Measurements from ENCODE around the gene SEMA5A.

Gene SEMA5A, protein sequence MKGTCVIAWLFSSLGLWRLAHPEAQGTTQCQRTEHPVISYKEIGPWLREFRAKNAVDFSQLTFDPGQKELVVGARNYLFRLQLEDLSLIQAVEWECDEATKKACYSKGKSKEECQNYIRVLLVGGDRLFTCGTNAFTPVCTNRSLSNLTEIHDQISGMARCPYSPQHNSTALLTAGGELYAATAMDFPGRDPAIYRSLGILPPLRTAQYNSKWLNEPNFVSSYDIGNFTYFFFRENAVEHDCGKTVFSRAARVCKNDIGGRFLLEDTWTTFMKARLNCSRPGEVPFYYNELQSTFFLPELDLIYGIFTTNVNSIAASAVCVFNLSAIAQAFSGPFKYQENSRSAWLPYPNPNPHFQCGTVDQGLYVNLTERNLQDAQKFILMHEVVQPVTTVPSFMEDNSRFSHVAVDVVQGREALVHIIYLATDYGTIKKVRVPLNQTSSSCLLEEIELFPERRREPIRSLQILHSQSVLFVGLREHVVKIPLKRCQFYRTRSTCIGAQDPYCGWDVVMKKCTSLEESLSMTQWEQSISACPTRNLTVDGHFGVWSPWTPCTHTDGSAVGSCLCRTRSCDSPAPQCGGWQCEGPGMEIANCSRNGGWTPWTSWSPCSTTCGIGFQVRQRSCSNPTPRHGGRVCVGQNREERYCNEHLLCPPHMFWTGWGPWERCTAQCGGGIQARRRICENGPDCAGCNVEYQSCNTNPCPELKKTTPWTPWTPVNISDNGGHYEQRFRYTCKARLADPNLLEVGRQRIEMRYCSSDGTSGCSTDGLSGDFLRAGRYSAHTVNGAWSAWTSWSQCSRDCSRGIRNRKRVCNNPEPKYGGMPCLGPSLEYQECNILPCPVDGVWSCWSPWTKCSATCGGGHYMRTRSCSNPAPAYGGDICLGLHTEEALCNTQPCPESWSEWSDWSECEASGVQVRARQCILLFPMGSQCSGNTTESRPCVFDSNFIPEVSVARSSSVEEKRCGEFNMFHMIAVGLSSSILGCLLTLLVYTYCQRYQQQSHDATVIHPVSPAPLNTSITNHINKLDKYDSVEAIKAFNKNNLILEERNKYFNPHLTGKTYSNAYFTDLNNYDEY

GRCh38 chr5:9545992-9546851 lies at the start of gene SEMA5A:
TSS of gene SEMA5A (minus strand) at chr5:9546075. CDS start at chr5:9379946, 166,129 bp downstream.
- peak; percentile 20 for DNase-seq

GRCh38 chr5:9594913-9595312 lies 49.0 kb upstream of the SEMA5A start:
- no peak for DNase-seq

GRCh38 chr5:9589049-9589835 lies 43.4 kb upstream of the SEMA5A start:
- DNase-seq, result no peak

- DNase-seq, result no peak
Measured at GRCh38 chr5:9588254-9588653, 42.4 kb upstream of the SEMA5A start.

DNA sequence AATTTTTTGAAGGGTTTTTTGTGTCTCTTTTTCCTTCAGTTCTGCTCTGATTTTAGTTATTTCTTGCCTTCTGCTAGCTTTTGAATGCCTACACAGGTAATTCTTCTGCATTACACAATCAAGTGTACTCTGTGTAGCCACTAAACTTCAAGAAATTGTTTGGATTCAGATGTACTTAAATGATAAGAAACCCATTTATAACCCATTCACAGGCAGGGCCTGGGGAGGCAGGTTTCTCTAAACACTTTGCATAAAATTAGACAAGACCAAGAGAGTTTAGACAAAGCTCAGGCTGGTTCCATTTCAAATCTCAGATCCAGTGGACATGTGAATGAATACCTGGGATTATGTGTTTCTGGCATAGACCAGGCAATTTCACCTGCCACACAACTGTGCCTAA lies 41.3 kb upstream of the SEMA5A start:
- DNase-seq, result no peak

- DNase-seq, result no peak
Measured at GRCh38 chr5:9582406-9582805, 36.5 kb upstream of the SEMA5A start.

GRCh38 chr5:9573796-9574195 lies 27.9 kb upstream of the SEMA5A start:
- no peak for DNase-seq

DNA sequence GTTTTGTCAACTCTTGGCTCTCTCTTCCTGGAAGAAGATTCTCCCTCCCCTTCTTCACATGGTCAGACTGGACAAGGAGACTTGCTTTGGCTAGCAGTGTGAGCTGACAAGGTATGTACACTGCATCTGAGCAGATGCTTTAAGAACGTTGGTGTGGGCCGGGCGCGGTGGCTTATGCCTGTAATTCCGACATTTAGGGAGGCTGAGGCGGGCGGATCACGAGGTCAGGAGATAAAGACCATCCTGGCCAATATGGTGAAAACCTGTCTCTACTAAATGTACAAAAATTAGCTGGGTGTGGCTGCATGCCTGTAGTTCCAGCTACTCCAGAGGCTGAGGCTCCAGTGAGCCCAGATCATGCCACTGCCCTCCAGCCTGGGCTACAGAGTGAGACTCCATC lies 26.4 kb upstream of the SEMA5A start:
- DNase-seq, result no peak

DNA sequence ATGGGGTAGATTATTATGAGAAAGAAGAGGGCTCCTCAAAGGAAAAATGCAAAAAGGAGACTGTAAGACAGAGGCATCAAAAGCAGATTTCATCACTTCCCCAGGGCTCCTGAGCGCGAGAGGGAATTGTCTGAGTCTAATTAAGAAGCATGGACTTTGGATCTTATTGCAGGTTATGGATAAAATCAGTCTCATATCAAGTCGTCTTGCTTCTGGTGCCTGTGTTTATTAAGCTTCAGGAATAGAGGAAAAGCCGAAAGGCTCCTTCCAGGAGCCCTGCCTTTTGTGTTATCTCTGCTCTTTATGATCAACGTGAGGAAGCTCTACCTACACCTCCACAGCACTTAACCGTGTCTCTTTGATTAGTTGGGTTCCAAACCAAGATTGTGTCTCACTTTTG lies 25.0 kb upstream of the SEMA5A start:
- DNase-seq, result no peak

DNA sequence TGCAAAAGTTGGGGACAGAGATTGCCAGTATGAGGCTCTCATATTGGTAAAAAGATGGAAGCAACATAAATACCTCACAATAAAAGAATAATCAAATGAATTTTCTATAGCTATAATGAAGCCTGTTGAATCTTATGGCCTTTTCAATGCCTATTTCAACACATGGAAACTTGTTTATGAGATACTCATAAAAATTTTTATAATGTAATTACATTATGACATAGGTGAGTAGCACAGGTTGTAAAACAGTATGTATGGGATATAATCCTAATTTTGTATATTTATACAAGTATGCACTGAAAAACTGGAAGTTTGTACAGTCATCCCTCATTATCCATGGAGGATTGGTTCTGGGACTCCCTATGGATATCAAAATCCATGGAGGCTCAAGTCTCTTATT lies 21.2 kb upstream of the SEMA5A start:
- no peak for DNase-seq

- no peak for DNase-seq
Measured at GRCh38 chr5:9564752-9565151, 18.9 kb upstream of the SEMA5A start.

GRCh38 chr5:9562141-9562540 lies 16.3 kb upstream of the SEMA5A start:
- no peak for DNase-seq

GRCh38 chr5:9559965-9560364 lies 14.1 kb upstream of the SEMA5A start:
- no peak for DNase-seq

DNA sequence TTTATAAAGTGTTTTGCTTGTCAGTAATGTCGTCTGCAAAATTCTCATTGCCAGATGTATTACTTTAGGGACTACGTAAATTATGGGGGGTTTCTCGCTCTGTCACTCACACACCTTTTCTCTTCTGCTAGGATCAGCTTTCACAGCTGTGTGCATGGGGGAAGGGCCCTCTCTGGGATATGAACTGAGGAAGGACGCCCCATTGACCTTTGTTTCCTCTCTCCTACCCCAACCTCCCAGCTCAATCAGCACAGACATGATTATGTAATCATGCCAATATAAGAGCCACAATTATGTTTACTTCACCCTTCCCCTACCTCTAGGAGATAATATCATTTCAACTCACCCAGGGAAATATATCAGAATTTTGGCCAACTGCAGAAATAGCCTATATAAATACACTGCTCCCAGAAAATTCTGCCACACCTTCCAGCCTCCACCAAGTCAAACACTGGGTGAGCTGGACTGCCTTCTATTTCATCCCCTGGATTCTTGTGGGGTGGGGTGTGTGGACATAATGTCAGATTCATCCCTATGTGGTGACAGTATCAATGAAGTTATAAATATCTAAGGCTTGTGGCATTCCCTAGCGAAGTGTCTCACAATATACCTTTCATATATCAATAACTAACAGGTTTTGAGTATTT lies 12.6 kb upstream of the SEMA5A start:
- no peak for DNase-seq

GRCh38 chr5:9557696-9558095 lies 11.8 kb upstream of the SEMA5A start:
- no peak for DNase-seq

DNA sequence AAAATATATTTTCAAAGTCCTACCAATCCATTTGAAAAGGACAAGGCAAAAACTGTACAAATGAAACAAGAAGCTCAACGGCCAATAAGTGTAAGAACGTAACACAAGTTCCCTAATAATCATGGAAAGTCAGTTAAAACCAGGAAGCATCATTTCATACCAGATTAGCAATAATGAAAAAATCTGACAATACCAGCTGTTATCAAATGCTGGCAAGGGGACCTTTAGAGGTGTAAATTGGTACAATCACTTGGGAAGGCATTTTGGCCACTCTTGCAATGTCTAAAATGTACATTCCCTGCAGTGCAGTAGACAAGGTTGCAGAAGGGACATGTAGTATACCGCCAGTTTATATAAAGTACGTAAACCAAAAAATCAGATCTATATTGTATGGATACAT lies 10.1 kb upstream of the SEMA5A start:
- DNase-seq, result no peak

DNA sequence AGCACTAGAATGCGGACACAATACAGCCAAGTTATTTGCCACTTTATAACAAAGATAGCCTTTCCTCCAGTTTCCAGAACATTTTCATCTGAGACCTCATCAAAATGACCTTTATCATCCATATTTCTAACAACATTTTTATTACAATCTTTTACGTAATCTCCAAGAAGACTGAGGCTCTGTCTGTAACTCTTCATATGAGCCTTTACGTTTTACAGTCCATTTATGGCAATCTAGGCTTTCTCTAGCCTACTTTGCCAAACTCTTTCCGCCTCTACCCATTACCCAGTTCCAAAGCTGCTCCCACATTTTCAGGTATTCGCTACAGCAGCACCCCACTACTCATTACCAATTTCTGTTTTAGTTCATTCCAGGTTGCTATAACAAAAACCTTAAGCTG lies 8.2 kb upstream of the SEMA5A start:
- DNase-seq, result no peak

DNA sequence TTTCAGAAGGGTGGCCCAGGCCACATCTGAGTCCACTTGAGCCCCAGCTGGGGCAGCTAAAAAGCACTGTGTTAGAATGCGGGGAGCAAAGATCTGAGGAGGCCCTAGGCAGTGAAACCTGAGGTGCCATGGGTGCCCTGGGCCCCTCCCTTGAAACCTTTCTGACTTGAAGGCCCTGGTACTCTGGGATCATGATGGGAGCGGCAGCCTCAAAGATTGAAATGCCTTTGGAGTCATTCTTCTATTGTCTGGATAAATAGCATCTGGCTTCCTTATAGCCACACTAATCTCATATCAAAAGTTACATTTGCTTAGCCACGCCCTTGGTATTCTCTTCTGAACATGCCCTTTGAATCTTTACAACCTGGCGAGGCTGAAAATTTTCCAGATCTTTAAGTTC lies 7.7 kb upstream of the SEMA5A start:
- DNase-seq, result no peak

DNA sequence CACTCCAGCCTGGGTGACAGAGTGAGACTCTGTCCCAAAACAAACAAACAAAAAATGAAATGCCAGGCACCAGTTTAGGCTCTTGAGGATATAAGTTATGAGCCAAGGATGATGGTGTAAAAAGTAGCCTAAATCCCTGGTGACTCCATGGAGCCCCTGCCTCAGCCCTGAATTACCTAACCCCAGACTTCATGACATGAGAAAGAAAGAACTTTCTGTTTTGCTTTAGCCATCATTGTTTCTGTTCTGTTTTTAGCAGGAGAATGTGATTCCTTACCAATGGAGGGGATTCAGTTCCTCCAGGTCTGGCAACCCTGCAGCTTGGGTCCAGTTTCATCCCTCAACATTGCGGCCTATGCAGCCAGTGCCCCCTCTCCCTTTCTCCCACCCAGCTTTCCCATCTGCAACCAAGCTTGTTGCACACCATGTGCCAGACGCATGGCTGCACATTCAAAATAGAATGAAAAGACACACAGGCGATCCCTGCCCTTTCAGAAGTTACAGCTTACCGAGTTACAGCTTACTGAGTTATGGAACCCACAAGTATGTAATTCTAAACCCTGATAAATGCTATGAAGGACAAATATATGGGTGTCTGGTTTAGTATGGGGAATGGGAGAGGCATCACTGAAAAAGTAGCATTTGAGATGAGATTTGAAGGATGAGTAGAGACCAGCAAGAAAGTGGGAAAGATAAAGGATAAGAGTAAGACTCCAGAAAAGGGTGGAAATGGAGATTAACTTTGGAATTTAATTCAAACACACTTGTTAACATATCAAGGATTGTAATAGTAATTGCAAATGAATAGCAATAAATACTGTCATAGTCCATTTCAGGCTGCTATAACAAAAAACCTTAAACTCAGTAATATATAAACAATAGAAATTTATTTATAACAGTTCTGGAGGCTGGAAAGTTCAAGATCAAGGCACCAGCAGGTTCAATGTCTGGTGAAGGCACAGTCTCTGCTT lies 6.0 kb upstream of the SEMA5A start:
- DNase-seq, result no peak

DNA sequence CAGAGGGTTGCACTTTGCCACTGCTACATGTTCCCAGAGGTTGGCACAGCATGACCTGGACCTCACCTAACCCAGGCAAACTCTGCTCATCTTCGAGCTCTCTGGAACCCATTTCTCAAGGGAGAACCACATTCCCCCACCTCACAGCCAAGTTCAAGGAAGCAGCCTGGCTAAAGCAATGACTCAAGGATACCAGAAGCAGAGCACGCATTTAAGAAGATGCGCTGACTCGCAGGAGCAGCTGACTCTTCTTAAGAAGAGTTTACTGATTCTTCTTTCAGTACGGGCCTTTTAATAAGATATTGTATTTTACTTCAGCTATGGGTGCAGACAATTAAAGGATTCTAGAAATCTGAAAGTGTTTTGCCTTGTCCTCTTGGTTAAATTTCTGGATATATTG lies 4.1 kb upstream of the SEMA5A start:
- DNase-seq, result no peak
